Posterior cingulate gyrus (tissue), 11 donors: ENCODE data around the gene RGS8.
"Not testable (repeated sequence)": the region's sequence is repeated elsewhere in the genome, so short reads cannot be mapped to it uniquely, and the experiment has no call there.

ENCODE experiments used
- DNase-seq, 10 donors: peaks; one replicate each; pipeline versions ENCODE4 v3.0.0 to v3.0.0-alpha.2; 2020 to 2021; ENCODE audit warnings: mixed read lengths in 3 of 10
- intact Hi-C: fragments of 100-400 bp; cut with DNase I; formaldehyde crosslinking; loops from one replicate; pipeline ENCODE4 v1.15.1; 2023

The RGS8 gene

GRCh38 chr1:182703539-182703938 lies 19.2 kb upstream of the RGS8 start:
- DNase-seq: no peak
- intact Hi-C loops: loop anchor here (5.0 kb wide), 1 partner anchor 79 kb away; no protein-coding TSS in a partner anchor

- intact Hi-C loops: loop anchor here (5.0 kb wide), 1 partner anchor 79 kb away; no protein-coding TSS in a partner anchor
- DNase-seq: no peak
Observed at GRCh38 chr1:182702826-182703524, 18.6 kb upstream of the RGS8 start.

- intact Hi-C loops: loop anchor here (5.0 kb wide), 1 partner anchor 82 kb away; no protein-coding TSS in a partner anchor
Observed at GRCh38 chr1:182700351-182700709, 15.9 kb upstream of the RGS8 start.

GRCh38 chr1:182699393-182700350 lies 15.3 kb upstream of the RGS8 start:
- intact Hi-C loops: loop anchor here (5.0 kb wide), 1 partner anchor 83 kb away; no protein-coding TSS in a partner anchor
- DNase-seq: peak in 4 of 10 donors; percentile 16 to 86 (median 48)

More at GRCh38 chr1:182700351-182700709, 15.9 kb upstream of the RGS8 start:
- DNase-seq: no peak

GRCh38 chr1:182698971-182699370 lies 14.6 kb upstream of the RGS8 start:
- intact Hi-C loops: no loop called here
- no peak for DNase-seq

- intact Hi-C loops: not testable (repeated sequence)
Observed at GRCh38 chr1:182693139-182693538, 8.8 kb upstream of the RGS8 start.

GRCh38 chr1:182690886-182691443 lies 6.6 kb upstream of the RGS8 start:
- intact Hi-C loops: no loop called here

More at GRCh38 chr1:182693139-182693538, 8.8 kb upstream of the RGS8 start:
- not testable (repeated sequence) for DNase-seq

GRCh38 chr1:182688436-182689205 lies 4.2 kb upstream of the RGS8 start:
- intact Hi-C loops: no loop called here
- DNase-seq: no peak

More at GRCh38 chr1:182690886-182691443, 6.6 kb upstream of the RGS8 start:
- no peak for DNase-seq

- intact Hi-C loops: no loop called here
- no peak for DNase-seq
Observed at GRCh38 chr1:182687361-182687760, 3.0 kb upstream of the RGS8 start.

GRCh38 chr1:182686446-182686845 lies 2.1 kb upstream of the RGS8 start:
- intact Hi-C loops: no loop called here
- DNase-seq: no peak

- intact Hi-C loops: no loop called here
- no peak for DNase-seq
Observed at GRCh38 chr1:182685215-182685614, 828 bp upstream of the RGS8 start.

- DNase-seq: no peak
- intact Hi-C loops: no loop called here
Observed at GRCh38 chr1:182682898-182683501, 1.4 kb downstream of the RGS8 start.

- intact Hi-C loops: no loop called here
- DNase-seq: no peak
Observed at GRCh38 chr1:182682406-182682805, 2.0 kb downstream of the RGS8 start.

GRCh38 chr1:182681568-182681912 lies 2.8 kb downstream of the RGS8 start:
- peak in 3 of 10 donors; percentile 28 to 84 (median 81) for DNase-seq
- intact Hi-C loops: no loop called here

- no peak for DNase-seq
- intact Hi-C loops: no loop called here
Observed at GRCh38 chr1:182680901-182681567, 3.4 kb downstream of the RGS8 start.

- no peak for DNase-seq
- intact Hi-C loops: no loop called here
Observed at GRCh38 chr1:182680408-182680807, 4.0 kb downstream of the RGS8 start.

- intact Hi-C loops: no loop called here
- DNase-seq: no peak
Observed at GRCh38 chr1:182679684-182680083, 4.7 kb downstream of the RGS8 start.

GRCh38 chr1:182677397-182678098 lies 6.8 kb downstream of the RGS8 start:
- intact Hi-C loops: no loop called here
- no peak for DNase-seq

GRCh38 chr1:182676274-182676673 lies 8.1 kb downstream of the RGS8 start:
- intact Hi-C loops: no loop called here
- DNase-seq: no peak
